GM12864 (cell line): ENCODE results near the gene BRD3.

Source experiments
- DNase-seq: peaks from one replicate; pipeline ENCODE4 v3.0.0-alpha.2; 2011; ENCODE audit warnings: low read depth
- H3K4me3 ChIP-seq: 2 replicates; pipeline ENCODE4 v1.5.1; 2011; ENCODE audit warnings: mild to moderate bottlenecking, low read depth, low read length, control low read depth
- CTCF ChIP-seq: IDR thresholded peaks from 2 replicates; pipeline ENCODE4 v1.5.1; 2011; ENCODE audit warnings: low read depth, mild to moderate bottlenecking, moderate library complexity, low read length, control low read depth, inconsistent platforms; ENCODE audit errors: missing control alignments

The BRD3 gene

DNA sequence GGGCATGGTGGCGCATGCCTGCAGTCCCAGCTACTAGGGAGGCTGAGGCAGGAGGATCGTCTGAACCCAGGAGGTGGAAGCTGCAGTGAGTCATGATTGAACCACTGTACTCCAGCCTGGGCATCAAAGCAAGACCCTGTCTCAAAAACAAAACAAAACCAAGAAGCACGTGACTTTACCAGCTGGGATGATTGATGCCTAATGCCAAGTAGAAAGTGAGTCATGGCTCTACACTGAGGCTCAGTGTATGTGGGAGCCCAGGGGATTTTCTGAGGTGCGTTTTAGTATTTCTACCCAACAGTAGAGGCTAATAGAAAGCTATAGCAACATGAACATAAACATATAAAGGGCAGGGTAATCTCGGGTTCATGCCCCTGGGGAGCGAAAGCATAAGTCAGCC, 56.4 kb downstream of the BRD3 start:
- H3K4me3 ChIP-seq: no peak overlapping the region
- no peak for DNase-seq
- no peak for TF ChIP-seq CTCF

GRCh38 chr9:134010310-134011173, 57.3 kb downstream of the BRD3 start:
- no peak for DNase-seq
- no peak for TF ChIP-seq CTCF
- H3K4me3 ChIP-seq: no peak overlapping the region

DNA sequence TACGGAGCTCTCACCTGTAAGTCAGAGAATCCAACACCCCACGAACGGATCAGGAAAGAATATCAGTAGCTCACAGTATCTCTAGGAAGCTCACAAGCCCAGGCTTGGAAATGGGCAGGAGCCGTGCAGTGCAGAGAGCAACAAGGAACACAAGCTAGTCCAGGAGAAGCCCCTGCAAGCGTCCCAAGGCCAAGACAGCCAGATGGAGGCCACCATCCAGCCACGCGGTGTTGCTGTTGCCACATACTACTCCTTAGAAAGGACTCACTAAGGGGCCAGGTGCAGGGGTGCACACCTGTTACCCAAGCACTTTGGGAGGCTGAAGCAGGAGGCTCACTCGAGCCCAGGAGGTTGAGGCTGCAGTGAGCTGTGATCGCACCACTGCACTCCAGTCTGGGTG, 60.3 kb downstream of the BRD3 start:
- H3K4me3 ChIP-seq: no peak overlapping the region
- no peak for DNase-seq
- no peak for TF ChIP-seq CTCF

DNA sequence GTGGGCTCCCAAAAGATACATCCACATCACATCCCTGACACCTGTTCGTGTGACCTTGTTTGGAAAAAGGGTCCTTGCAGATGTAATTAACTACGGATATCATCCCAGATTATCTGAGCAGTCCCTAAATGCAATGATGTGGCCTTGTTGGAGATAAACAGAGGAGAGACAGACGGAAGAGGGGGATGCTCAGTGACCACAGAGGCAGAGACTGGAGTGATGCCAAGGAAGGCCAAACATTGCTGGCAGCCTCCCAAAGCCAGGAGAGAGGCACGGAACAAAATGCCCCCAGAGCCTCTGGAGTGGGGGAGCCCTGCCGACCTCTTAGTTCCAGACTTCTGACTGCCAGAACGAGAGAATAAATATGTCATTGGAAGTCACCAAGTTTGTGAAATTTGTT, 60.7 kb downstream of the BRD3 start:
- TF ChIP-seq CTCF: no peak
- no peak for DNase-seq
- H3K4me3 ChIP-seq: no peak overlapping the region

- no peak for DNase-seq
- TF ChIP-seq CTCF: no peak
- no peak overlapping the region for H3K4me3 ChIP-seq
Measured at GRCh38 chr9:134005381-134005780, 62.4 kb downstream of the BRD3 start.

- TF ChIP-seq CTCF: no peak
- H3K4me3 ChIP-seq: no peak overlapping the region
- DNase-seq: no peak
Measured at GRCh38 chr9:134004881-134005280, 62.9 kb downstream of the BRD3 start.
